Neural progenitor cell (in vitro differentiated cells): ENCODE measurements around the gene MRPL45. TPM values are rescaled to one million over a fixed set of nuclear protein-coding genes. Genes with fewer than 3 reads are reported as not detected.

Experiments used
- DNase-seq: peaks from one replicate; pipeline ENCODE4 v3.0.0-alpha.2; 2016; ENCODE audit warnings: low spot score
- H2AFZ ChIP-seq: fragments of 200-600 bp; sonication (generic); replicated peaks from 2 replicates; pipeline ENCODE4 v1.6.1; 2016; ENCODE audit warnings: antibody characterized with exemption
- H3F3A ChIP-seq: fragments of 200-600 bp; sonication (generic); 2 replicates; pipeline ENCODE4 v1.6.1; 2016; ENCODE audit warnings: antibody characterized with exemption, low read depth
- H3K27ac ChIP-seq: fragments of 200-600 bp; sonication (generic); 2 replicates; pipeline ENCODE4 v1.5.1; 2016; ENCODE audit warnings: mild to moderate bottlenecking
- H3K27me3 ChIP-seq: fragments of 200-600 bp; sonication (generic); 2 replicates; pipeline ENCODE4 v1.6.1; 2016; ENCODE audit warnings: mild to moderate bottlenecking, moderate library complexity
- H3K36me3 ChIP-seq: fragments of 200-600 bp; sonication (generic); 2 replicates; pipeline ENCODE4 v1.5.1; 2016
- H3K4me1 ChIP-seq: fragments of 200-600 bp; sonication (generic); 2 replicates; pipeline ENCODE4 v1.6.1; 2016; ENCODE audit warnings: mixed run types
- H3K4me2 ChIP-seq: fragments of 200-600 bp; sonication (generic); 2 replicates; pipeline ENCODE4 v1.6.1; 2016
- H3K4me3 ChIP-seq: fragments of 200-600 bp; sonication (generic); 2 replicates; pipeline ENCODE4 v1.5.1; 2016
- H3K79me2 ChIP-seq: fragments of 200-600 bp; sonication (generic); 2 replicates; pipeline ENCODE4 v1.6.1; 2016; ENCODE audit warnings: low read depth
- H3K9ac ChIP-seq: fragments of 200-600 bp; sonication (generic); 2 replicates; pipeline ENCODE4 v1.6.1; 2016
- H3K9me3 ChIP-seq: fragments of 200-600 bp; sonication (generic); 2 replicates; pipeline ENCODE4 v1.5.1; 2016; ENCODE audit warnings: low read depth
- H4K20me1 ChIP-seq: fragments of 200-600 bp; sonication (generic); 2 replicates; pipeline ENCODE4 v1.6.1; 2016; ENCODE audit warnings: low read depth
- H3K27ac Mint-ChIP-seq: 3 replicates; pipeline ENCODE4 v1.8.0; 2021; ENCODE audit warnings: mixed read lengths
- H3K27me3 Mint-ChIP-seq: 2 replicates; pipeline ENCODE4 v1.8.0; 2022; ENCODE audit warnings: low read depth, mild to moderate bottlenecking, inconsistent platforms, moderate library complexity, mixed read lengths; ENCODE audit not compliant: insufficient read depth
- H3K36me3 Mint-ChIP-seq: 3 replicates; pipeline ENCODE4 v1.8.0; 2021; ENCODE audit warnings: mixed read lengths
- H3K4me1 Mint-ChIP-seq: 3 replicates; pipeline ENCODE4 v1.8.0; 2021; ENCODE audit warnings: mixed read lengths
- H3K4me3 Mint-ChIP-seq: 3 replicates; pipeline ENCODE4 v1.8.0; 2021; ENCODE audit warnings: mild to moderate bottlenecking, moderate library complexity, mixed read lengths
- H3K9me3 Mint-ChIP-seq: 3 replicates; pipeline ENCODE4 v1.8.0; 2020; ENCODE audit warnings: mixed read lengths
- CTCF ChIP-seq: fragments of 200-600 bp; sonication (generic); IDR thresholded peaks from 2 replicates; pipeline ENCODE4 v1.5.1; 2017; ENCODE audit warnings: antibody characterized with exemption, mild to moderate bottlenecking
- EZH2 ChIP-seq: fragments of 200-600 bp; sonication (generic); IDR thresholded peaks from 2 replicates; pipeline ENCODE4 v1.6.1; 2017; ENCODE audit warnings: antibody characterized with exemption, mild to moderate bottlenecking, moderate library complexity
- EZH2phosphoT487 ChIP-seq: fragments of 200-600 bp; sonication (generic); IDR thresholded peaks from 2 replicates; pipeline ENCODE4 v1.6.1; 2017; ENCODE audit warnings: antibody characterized with exemption
- total RNA-seq: library from RNA; depleted of rRNA; stranded (reverse); fragments of >200 nt; gene quantifications from 2 replicates; pipeline ENCODE4 v1.2.3, GENCODE V29; 2015; ENCODE audit warnings: low replicate concordance

MRPL45 gene
- total RNA-seq, 1 donor from 2014 or later = 68.3 TPM

DNA sequence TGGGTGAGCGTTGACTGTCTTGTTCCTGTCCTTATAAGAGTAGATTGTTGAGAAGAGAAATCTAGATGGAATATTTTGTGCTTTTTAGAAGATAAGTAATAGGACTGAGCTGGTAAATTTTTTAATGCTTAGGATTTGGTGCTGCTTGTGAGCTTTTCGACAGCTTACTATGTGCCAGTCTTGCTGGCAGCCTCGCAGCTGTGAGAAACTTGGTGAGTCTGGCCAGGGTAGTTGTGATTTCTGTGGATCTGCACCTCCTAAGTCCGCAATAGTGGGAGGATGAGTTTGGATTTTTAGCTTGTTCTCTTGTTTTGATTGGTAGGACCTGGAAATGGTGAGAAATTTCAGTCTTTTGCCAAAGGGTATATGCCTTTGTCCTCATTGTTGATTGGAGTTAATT, 58.3 kb downstream of the MRPL45 start:
- Mint-ChIP-seq H3K9me3 (no peaks in the 10 kb centered on the region), H3K4me1 (peaks cover 60% of the 10 kb centered on the region), H3K27ac (no peak overlapping the region), H3K4me3 (peak overlapping the region; percentile 90), H3K27me3 (no peaks in the 10 kb centered on the region), H3K36me3 (peaks cover 3% of the 10 kb centered on the region)
- H2AFZ ChIP-seq = no peak overlapping the region
- no peaks in the 10 kb centered on the region for H3K27me3 ChIP-seq
- no peaks in the 10 kb centered on the region for H3K36me3 ChIP-seq
- peaks cover 69% of the 10 kb centered on the region for H4K20me1 ChIP-seq
- H3K4me2 ChIP-seq = no peak overlapping the region
- TF ChIP-seq EZH2 (no peak), CTCF (no peak), EZH2phosphoT487 (no peak)
- no peak overlapping the region for H3K4me3 ChIP-seq
- H3K79me2 ChIP-seq = peaks cover 82% of the 10 kb centered on the region
- H3K9ac ChIP-seq = no peak overlapping the region
- no peak overlapping the region for H3K27ac ChIP-seq
- no peak for DNase-seq
- H3K4me1 ChIP-seq = peaks cover 47% of the 10 kb centered on the region
- peaks cover 13% of the 10 kb centered on the region for H3F3A ChIP-seq
- no peaks in the 10 kb centered on the region for H3K9me3 ChIP-seq

DNA sequence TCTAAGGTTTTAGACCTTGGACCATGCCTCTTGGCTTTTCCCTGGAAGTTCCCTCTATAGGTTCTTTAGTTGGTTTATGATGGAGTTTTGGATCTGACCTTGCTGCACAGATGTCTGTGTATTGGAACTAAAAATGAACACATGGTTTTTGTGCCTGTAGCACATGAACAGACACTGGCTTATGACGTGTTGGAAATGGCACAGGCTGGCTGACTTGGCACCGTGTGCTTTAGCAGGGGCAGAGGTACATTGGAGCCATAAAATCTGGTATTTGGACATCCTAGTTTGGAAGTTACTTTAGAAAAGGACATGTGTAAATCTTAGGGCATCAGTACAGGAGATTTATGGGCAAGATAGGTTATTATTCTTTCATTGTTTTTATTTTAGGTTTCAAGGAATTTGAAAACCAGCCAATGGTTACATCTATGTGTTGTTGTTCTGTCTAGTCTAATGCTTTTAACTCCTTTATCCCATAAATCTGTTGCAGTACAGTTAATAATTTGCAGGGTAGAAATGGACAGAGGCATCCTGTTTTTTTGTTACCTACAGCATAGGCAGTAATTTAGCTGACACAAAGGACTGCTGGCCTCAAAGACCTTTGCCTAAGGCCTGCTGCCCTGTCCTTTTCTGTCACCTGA, 60.6 kb downstream of the MRPL45 start:
- Histone ChIP-seq H3F3A (no peaks in the 10 kb centered on the region), H3K9me3 (no peaks in the 10 kb centered on the region), H3K79me2 (peaks cover 93% of the 10 kb centered on the region), H3K4me3 (no peak overlapping the region), H3K27me3 (no peaks in the 10 kb centered on the region), H3K4me2 (no peak overlapping the region), H3K9ac (no peak overlapping the region), H3K4me1 (peaks cover 39% of the 10 kb centered on the region), H2AFZ (no peak overlapping the region), H3K36me3 (no peaks in the 10 kb centered on the region), H3K27ac (no peak overlapping the region), H4K20me1 (peaks cover 86% of the 10 kb centered on the region)
- H3K36me3 Mint-ChIP-seq = peaks cover 5% of the 10 kb centered on the region
- TF ChIP-seq EZH2 = no peak
- no peak for TF ChIP-seq CTCF
- no peak for TF ChIP-seq EZH2phosphoT487
- no peak overlapping the region for H3K4me3 Mint-ChIP-seq
- no peaks in the 10 kb centered on the region for H3K27me3 Mint-ChIP-seq
- peaks cover 51% of the 10 kb centered on the region for H3K4me1 Mint-ChIP-seq
- H3K9me3 Mint-ChIP-seq = no peaks in the 10 kb centered on the region
- no peak for DNase-seq
- H3K27ac Mint-ChIP-seq = no peak overlapping the region

DNA sequence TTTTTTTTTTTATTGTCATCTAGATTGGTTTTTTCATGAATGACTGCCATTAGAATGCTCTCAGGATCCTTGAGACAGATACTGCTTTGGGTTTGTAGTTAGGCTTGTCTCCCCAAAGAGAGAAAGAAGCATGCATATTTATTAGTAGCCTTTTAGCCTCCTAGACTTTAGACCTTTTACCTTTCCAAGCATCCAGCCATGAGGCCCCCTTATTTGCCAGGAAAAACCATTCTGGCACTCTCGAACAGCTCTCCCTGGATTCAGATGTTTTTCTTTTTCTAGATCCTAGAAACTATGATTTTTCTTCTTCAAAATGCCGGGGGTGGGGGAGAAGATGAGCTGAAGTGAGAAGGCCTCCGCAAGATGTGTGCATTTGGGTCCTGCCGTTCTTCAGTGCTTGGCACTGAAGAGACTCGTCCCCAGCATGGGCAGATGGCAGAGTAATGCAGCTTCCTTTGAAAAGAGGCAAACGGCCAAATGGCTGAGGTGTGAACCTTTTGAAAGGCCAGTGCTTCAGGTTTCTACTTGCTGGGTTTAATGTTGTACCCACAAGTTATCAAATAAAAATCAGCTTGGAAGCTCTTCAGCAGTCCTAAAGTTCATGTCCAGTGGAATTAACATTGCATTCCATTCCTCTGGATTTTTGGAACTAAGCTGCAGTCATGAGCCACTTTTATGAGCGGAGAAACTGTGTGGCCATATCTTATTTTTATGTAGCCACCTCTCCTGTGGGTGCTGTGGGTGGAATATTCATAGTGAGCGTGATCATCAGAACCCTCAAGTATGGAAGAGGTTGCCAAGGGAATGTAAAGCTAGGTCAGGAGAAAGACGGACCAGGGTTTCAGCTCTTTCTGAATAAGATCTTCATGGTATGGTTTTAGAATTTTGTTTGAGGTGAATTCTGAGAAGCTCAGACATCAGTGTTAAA, 61.9 kb downstream of the MRPL45 start:
- Mint-ChIP-seq H3K27ac (no peak overlapping the region), H3K27me3 (no peaks in the 10 kb centered on the region), H3K4me1 (peaks cover 43% of the 10 kb centered on the region), H3K36me3 (peaks cover 6% of the 10 kb centered on the region), H3K4me3 (no peak overlapping the region), H3K9me3 (no peaks in the 10 kb centered on the region)
- H3K27ac ChIP-seq = no peak overlapping the region
- peaks cover 79% of the 10 kb centered on the region for H4K20me1 ChIP-seq
- H3K9ac ChIP-seq = peak overlapping the region; percentile 1
- no peak overlapping the region for H2AFZ ChIP-seq
- H3K36me3 ChIP-seq = no peaks in the 10 kb centered on the region
- H3K9me3 ChIP-seq = no peaks in the 10 kb centered on the region
- H3K79me2 ChIP-seq = peaks cover 81% of the 10 kb centered on the region
- no peak for DNase-seq
- H3K4me3 ChIP-seq = no peak overlapping the region
- no peaks in the 10 kb centered on the region for H3K27me3 ChIP-seq
- TF ChIP-seq EZH2 (no peak), CTCF (no peak), EZH2phosphoT487 (no peak)
- H3K4me1 ChIP-seq = peaks cover 28% of the 10 kb centered on the region
- no peaks in the 10 kb centered on the region for H3F3A ChIP-seq
- H3K4me2 ChIP-seq = no peak overlapping the region
